Stimulated activated CD4-positive, alpha-beta T cell treated with anti-CD3 and anti-CD28 coated beads, Interleukin-4, amount 100 ng/mL, for 24 hours (primary cell): ENCODE measurements around the gene ZNF835.
A peak's percentile ranks its signal among the peaks of the same experiment; 100 is the strongest.

Experiments
- DNase-seq: peaks from one replicate; pipeline ENCODE4 v3.0.0-alpha.2; 2020

Gene ZNF835

GRCh38 chr19:56661248-56661647, 10.3 kb downstream of the ZNF835 start:
- no peak for DNase-seq

GRCh38 chr19:56660381-56661107, 11.0 kb downstream of the ZNF835 start:
- DNase-seq = no peak

GRCh38 chr19:56654151-56654550, 17.4 kb downstream of the ZNF835 start:
- DNase-seq = no peak

- no peak for DNase-seq
Observed at GRCh38 chr19:56643460-56643955, 28.0 kb downstream of the ZNF835 start.

- DNase-seq = no peak
Observed at GRCh38 chr19:56642711-56643459, 28.7 kb downstream of the ZNF835 start, which contains the start of gene SMIM17. TSS of gene SMIM17 (plus strand) at chr19:56643159. CDS start at chr19:56645668, 2,509 bp downstream.

GRCh38 chr19:56639217-56639616, 32.3 kb downstream of the ZNF835 start:
- no peak for DNase-seq

GRCh38 chr19:56637976-56638555, 33.5 kb downstream of the ZNF835 start:
- peak; percentile 20 for DNase-seq

GRCh38 chr19:56633021-56633420, 38.5 kb downstream of the ZNF835 start:
- no peak for DNase-seq

- DNase-seq = no peak
Observed at GRCh38 chr19:56625708-56626107, 45.8 kb downstream of the ZNF835 start.

GRCh38 chr19:56623006-56623405, 48.6 kb downstream of the ZNF835 start:
- DNase-seq = no peak

- DNase-seq = no peak
Observed at GRCh38 chr19:56622374-56622773, 49.2 kb downstream of the ZNF835 start.

GRCh38 chr19:56619121-56619520, 52.4 kb downstream of the ZNF835 start:
- DNase-seq = no peak

- DNase-seq = no peak
Observed at GRCh38 chr19:56617531-56617930, 54.0 kb downstream of the ZNF835 start.

GRCh38 chr19:56613639-56614038, 57.9 kb downstream of the ZNF835 start:
- no peak for DNase-seq

- DNase-seq = no peak
Observed at GRCh38 chr19:56612737-56613136, 58.8 kb downstream of the ZNF835 start.
